Thoracic aorta (tissue), 2 donors: ENCODE data around the gene AMBP. TPM values are rescaled to one million over a fixed set of nuclear protein-coding genes. Genes with fewer than 3 reads are reported as not detected.

Source experiments
- ATAC-seq: fragments of 150-250 bp; one replicate; pipeline ENCODE4 v1.8.0; 2017; ENCODE audit warnings: low read depth; ENCODE audit not compliant: insufficient number of reproducible peaks, low FRiP score
- DNase-seq: peaks from one replicate; pipeline ENCODE4 v3.0.0-alpha.2; 2020; ENCODE audit warnings: low spot score
- H3K27ac ChIP-seq, 2 donors: fragments of 200-600 bp; sonication (generic); 1 replicate in 1 of 2; 2 replicates in 1 of 2; pipeline ENCODE4 v1.5.1; 2016; ENCODE audit warnings: mild to moderate bottlenecking in 2 of 2, moderate library complexity in 2 of 2
- H3K27me3 ChIP-seq: fragments of 200-600 bp; sonication (generic); replicated peaks from 2 replicates; pipeline ENCODE4 v1.6.0; 2016; ENCODE audit warnings: mild to moderate bottlenecking; ENCODE audit not compliant: insufficient read depth
- H3K36me3 ChIP-seq: fragments of 200-600 bp; sonication (generic); one replicate; pipeline ENCODE4 v1.5.1; 2016
- H3K4me1 ChIP-seq, 2 donors: fragments of 200-600 bp; sonication (generic); 1 replicate in 1 of 2; 2 replicates in 1 of 2; pipeline versions ENCODE4 v1.5.1 to v1.6.0; 2016; ENCODE audit warnings: low read depth in 2 of 2, mild to moderate bottlenecking in 1 of 2; ENCODE audit not compliant: control insufficient read depth in 1 of 2
- H3K4me3 ChIP-seq: fragments of 200-600 bp; sonication (generic); 2 replicates; pipeline ENCODE4 v1.5.1; 2016; ENCODE audit warnings: mild to moderate bottlenecking
- H3K9me3 ChIP-seq: fragments of 200-600 bp; sonication (generic); 2 replicates; pipeline ENCODE4 v1.5.1; 2016
- total RNA-seq, 2 donors: library from RNA; depleted of rRNA; stranded (reverse); fragments of >200 nt; gene quantifications; one replicate each; pipeline versions ENCODE4 v1.1.0 to v1.2.3, GENCODE V29; 2016
- TF ChIP-seq, protein P1 (sequence below): fragments of 200-600 bp; sonication (generic); IDR thresholded peaks from one replicate; pipeline ENCODE4 v1.5.1; 2019; ENCODE audit warnings: antibody characterized with exemption

Gene AMBP
- total RNA-seq, 2 donors from 2014 or later = not detected

DNA sequence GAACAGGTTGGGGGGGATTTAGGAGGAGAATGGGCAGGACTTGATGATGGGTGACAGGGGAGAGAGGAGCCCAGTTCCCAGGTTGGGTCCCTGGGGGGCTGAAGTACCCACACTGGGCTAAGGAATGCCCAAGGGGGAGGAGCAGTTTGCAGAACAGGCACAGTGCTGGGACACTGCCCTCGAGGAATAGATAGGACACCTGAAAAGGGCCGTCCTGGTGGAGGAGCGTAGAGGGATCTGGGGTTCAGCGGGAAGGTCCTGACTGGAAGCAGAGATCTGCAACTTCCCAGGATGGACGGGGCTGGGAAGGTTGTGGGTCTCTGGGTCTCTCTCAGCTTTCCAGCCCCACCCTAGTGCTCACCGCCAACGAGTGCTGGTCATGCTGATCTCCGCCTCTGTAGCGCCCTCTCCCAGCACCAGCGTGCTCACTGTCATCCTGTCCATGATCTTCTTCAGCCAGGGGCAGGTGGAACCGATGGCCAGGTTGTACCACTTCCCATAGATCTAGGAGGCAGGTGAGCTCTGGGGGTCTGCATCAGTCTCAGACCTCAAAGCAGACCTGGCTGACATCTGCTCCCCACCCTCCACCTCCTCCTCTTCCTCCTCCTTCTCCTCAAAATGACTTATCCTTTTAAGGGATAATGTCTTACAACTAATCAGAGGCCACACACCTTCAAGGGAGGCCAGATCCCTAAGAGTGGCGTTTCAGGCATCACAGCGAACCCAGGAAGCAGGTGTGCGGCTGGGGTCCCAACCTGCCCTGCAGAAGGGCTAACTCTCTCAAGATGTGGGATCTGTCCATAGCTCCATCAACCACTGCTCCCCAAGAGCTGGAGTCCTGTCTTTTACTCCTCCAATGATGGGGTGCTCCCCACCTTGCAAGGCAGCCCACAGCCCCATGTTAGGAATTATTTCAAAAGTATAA is 1.6 kb downstream of the AMBP start:
- no peak for DNase-seq
- TF ChIP-seq, protein P1, sequence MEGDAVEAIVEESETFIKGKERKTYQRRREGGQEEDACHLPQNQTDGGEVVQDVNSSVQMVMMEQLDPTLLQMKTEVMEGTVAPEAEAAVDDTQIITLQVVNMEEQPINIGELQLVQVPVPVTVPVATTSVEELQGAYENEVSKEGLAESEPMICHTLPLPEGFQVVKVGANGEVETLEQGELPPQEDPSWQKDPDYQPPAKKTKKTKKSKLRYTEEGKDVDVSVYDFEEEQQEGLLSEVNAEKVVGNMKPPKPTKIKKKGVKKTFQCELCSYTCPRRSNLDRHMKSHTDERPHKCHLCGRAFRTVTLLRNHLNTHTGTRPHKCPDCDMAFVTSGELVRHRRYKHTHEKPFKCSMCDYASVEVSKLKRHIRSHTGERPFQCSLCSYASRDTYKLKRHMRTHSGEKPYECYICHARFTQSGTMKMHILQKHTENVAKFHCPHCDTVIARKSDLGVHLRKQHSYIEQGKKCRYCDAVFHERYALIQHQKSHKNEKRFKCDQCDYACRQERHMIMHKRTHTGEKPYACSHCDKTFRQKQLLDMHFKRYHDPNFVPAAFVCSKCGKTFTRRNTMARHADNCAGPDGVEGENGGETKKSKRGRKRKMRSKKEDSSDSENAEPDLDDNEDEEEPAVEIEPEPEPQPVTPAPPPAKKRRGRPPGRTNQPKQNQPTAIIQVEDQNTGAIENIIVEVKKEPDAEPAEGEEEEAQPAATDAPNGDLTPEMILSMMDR = no peak
- no peak for ATAC-seq
- Histone ChIP-seq H3K9me3 (no peaks in the 10 kb centered on the region), H3K4me3 (no peak overlapping the region), H3K4me1 (peaks cover 7 to 24% of the 10 kb centered on the region in 2 donors), H3K36me3 (no peaks in the 10 kb centered on the region), H3K27me3 (no peaks in the 10 kb centered on the region), H3K27ac (no peak overlapping the region)

GRCh38 chr9:114075602-114076001 is 2.5 kb downstream of the AMBP start:
- H3K9me3 ChIP-seq = no peaks in the 10 kb centered on the region
- H3K27ac ChIP-seq = no peak overlapping the region
- no peak overlapping the region for H3K4me3 ChIP-seq
- ATAC-seq (no peak), DNase-seq (no peak)
- H3K27me3 ChIP-seq = no peaks in the 10 kb centered on the region
- peaks cover 7 to 28% of the 10 kb centered on the region in 2 donors for H3K4me1 ChIP-seq
- H3K36me3 ChIP-seq = no peaks in the 10 kb centered on the region
- TF ChIP-seq, protein P1 = no peak

DNA sequence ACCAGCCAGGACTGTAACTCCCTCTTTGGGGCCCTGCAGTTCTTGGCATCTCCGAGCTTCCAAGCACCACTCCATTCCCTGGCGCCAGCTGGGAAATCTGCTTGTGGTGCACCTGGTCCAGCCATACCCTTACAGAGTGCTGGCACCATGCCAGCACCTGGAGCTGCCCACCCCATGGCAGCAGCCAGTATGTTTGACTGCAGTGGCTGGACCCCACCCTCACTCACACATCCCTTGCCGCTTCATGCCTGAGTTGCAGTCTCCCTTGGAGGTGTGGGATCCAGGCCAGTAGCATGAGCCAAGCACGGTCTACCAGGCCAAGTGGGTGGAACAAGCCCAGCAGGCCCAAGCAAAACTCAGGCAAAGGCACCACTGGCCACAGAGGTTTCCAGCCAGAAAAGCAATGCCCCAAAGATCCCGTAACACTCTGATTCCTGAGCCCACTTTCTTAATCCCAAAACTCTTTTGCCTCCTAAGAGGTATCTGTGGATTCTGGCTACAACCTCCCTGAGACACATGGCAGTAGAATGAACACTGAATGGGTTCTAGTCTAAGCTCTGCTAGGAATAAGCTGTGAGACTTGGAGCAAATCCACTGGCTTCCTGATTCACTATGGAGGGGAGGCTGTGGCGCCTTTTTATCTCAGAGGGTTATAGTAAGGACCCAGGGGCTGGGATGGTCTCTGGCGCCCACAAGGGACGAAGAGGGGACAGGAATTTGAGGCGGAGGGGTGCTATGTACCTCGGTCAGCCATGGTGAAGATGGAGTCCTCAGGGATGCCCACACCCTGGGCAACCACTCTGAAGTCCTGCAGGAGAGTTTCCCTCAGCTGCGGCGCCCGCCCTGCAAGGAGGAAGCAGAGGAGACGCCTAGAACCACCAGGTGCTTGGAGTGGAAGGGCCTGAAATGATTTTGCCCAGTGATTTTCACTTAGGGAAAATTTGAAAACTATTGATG is 5.6 kb downstream of the AMBP start:
- peak overlapping the region; percentile 41 for H3K4me3 ChIP-seq
- ATAC-seq (peak; percentile 79), DNase-seq (peak; percentile 27)
- H3K9me3 ChIP-seq = no peaks in the 10 kb centered on the region
- H3K27me3 ChIP-seq = no peaks in the 10 kb centered on the region
- peak overlapping the region; percentile 63 to 70 for H3K27ac ChIP-seq
- TF ChIP-seq, protein P1 = no peak
- peaks cover 7 to 21% of the 10 kb centered on the region in 2 donors for H3K4me1 ChIP-seq
- no peaks in the 10 kb centered on the region for H3K36me3 ChIP-seq

- TF ChIP-seq, protein P1 = no peak
- H3K27me3 ChIP-seq = no peaks in the 10 kb centered on the region
- no peaks in the 10 kb centered on the region for H3K36me3 ChIP-seq
- no peaks in the 10 kb centered on the region for H3K9me3 ChIP-seq
- DNase-seq (no peak), ATAC-seq (no peak)
- peaks cover 7 to 21% of the 10 kb centered on the region in 2 donors for H3K4me1 ChIP-seq
- no peak overlapping the region for H3K27ac ChIP-seq
- no peak overlapping the region for H3K4me3 ChIP-seq
Observed at GRCh38 chr9:114071197-114071795, 6.8 kb downstream of the AMBP start.
